H9 (cell line): ENCODE measurements around the gene CUL4A. TPM values are rescaled to one million over a fixed set of nuclear protein-coding genes. Genes with fewer than 3 reads are reported as not detected.
"Not testable (repeated sequence)": the region's sequence is repeated elsewhere in the genome, so short reads cannot be mapped to it uniquely, and the experiment has no call there.

Source experiments
- DNase-seq: peaks from one replicate; pipeline ENCODE4 v3.0.0-alpha.2; 2017
- H2AFZ ChIP-seq: one replicate; pipeline ENCODE4 v1.6.1; 2013; ENCODE audit warnings: mild to moderate bottlenecking, low read length, control low read depth, moderate library complexity
- H2AK5ac ChIP-seq: 2 replicates; pipeline ENCODE4 v1.6.1; 2013; ENCODE audit warnings: low read length, control low read depth, mixed read lengths; ENCODE audit not compliant: insufficient read length
- H2BK120ac ChIP-seq: one replicate; pipeline ENCODE4 v1.6.1; 2013; ENCODE audit warnings: low read depth, mild to moderate bottlenecking, low read length, control low read depth, inconsistent platforms; ENCODE audit not compliant: poor library complexity, severe bottlenecking
- H2BK12ac ChIP-seq: 2 replicates; pipeline ENCODE4 v1.6.1; 2013; ENCODE audit warnings: low read length, control low read depth, mixed read lengths, low read depth; ENCODE audit not compliant: insufficient read length
- H2BK15ac ChIP-seq: 2 replicates; pipeline ENCODE4 v1.6.1; 2013; ENCODE audit warnings: low read depth, low read length, control low read depth
- H2BK20ac ChIP-seq: one replicate; pipeline ENCODE4 v1.6.1; 2013; ENCODE audit warnings: low read depth, mild to moderate bottlenecking, low read length, control low read depth, inconsistent platforms; ENCODE audit not compliant: poor library complexity, severe bottlenecking
- H2BK5ac ChIP-seq: 2 replicates; pipeline ENCODE4 v1.6.1; 2013; ENCODE audit warnings: low read length, control low read depth, mixed read lengths; ENCODE audit not compliant: insufficient read length
- H3K14ac ChIP-seq: 2 replicates; pipeline ENCODE4 v1.6.1; 2013; ENCODE audit warnings: low read length, control low read depth; ENCODE audit not compliant: insufficient read depth
- H3K18ac ChIP-seq: 2 replicates; pipeline ENCODE4 v1.6.1; 2013; ENCODE audit warnings: low read depth, mild to moderate bottlenecking, mixed read lengths, low read length, control low read depth; ENCODE audit not compliant: insufficient read length
- H3K23ac ChIP-seq: 2 replicates; pipeline ENCODE4 v1.6.1; 2013; ENCODE audit warnings: low read length, control low read depth, mixed read lengths, low read depth; ENCODE audit not compliant: insufficient read length
- H3K23me2 ChIP-seq: 2 replicates; pipeline ENCODE4 v1.6.1; 2013; ENCODE audit warnings: low read depth, mild to moderate bottlenecking, mixed read lengths, low read length, control low read depth; ENCODE audit not compliant: insufficient read length, poor library complexity, severe bottlenecking
- H3K27ac ChIP-seq: 2 replicates; pipeline ENCODE4 v1.5.1; 2013; ENCODE audit warnings: low read length, control low read depth, mixed read lengths, low read depth; ENCODE audit not compliant: insufficient read length
- H3K27me3 ChIP-seq: 2 replicates; pipeline ENCODE4 v1.6.1; 2013; ENCODE audit warnings: low read length, control low read depth, inconsistent platforms; ENCODE audit not compliant: insufficient read depth
- H3K4ac ChIP-seq: 2 replicates; pipeline ENCODE4 v1.6.1; 2013; ENCODE audit warnings: low read depth, mild to moderate bottlenecking, control low read depth, inconsistent platforms, low read length, moderate library complexity
- H3K4me1 ChIP-seq: 2 replicates; pipeline ENCODE4 v1.6.1; 2013; ENCODE audit warnings: low read length, control low read depth, inconsistent platforms; ENCODE audit not compliant: insufficient read depth
- H3K4me2 ChIP-seq: 2 replicates; pipeline ENCODE4 v1.6.1; 2013; ENCODE audit warnings: low read length, control low read depth, mixed read lengths; ENCODE audit not compliant: insufficient read length, insufficient read depth
- H3K56ac ChIP-seq: 2 replicates; pipeline ENCODE4 v1.6.1; 2013; ENCODE audit warnings: low read depth, mild to moderate bottlenecking, mixed read lengths, low read length, control low read depth; ENCODE audit not compliant: insufficient read length
- H3K79me1 ChIP-seq: 2 replicates; pipeline ENCODE4 v1.6.1; 2013; ENCODE audit warnings: low read depth, mild to moderate bottlenecking, moderate library complexity, low read length, control low read depth, inconsistent platforms; ENCODE audit not compliant: insufficient read depth, poor library complexity, severe bottlenecking
- H3K79me2 ChIP-seq: 2 replicates; pipeline ENCODE4 v1.6.1; 2013; ENCODE audit warnings: low read length, control low read depth, inconsistent platforms; ENCODE audit not compliant: insufficient read depth
- H3K9ac ChIP-seq: 2 replicates; pipeline ENCODE4 v1.6.1; 2013; ENCODE audit warnings: low read length, control low read depth, mixed read lengths; ENCODE audit not compliant: insufficient read length; ENCODE audit errors: extremely low read depth
- H3K9me3 ChIP-seq: one replicate; pipeline ENCODE4 v1.6.1; 2013; ENCODE audit warnings: low read depth, low read length, inconsistent platforms; ENCODE audit not compliant: control insufficient read depth
- H3T11ph ChIP-seq: one replicate; pipeline ENCODE4 v1.6.1; 2013; ENCODE audit warnings: mild to moderate bottlenecking, low read length, control low read depth, inconsistent platforms
- H4K20me1 ChIP-seq: one replicate; pipeline ENCODE4 v1.6.1; 2013; ENCODE audit not compliant: control insufficient read depth, insufficient read length, insufficient read depth
- H4K5ac ChIP-seq: 2 replicates; pipeline ENCODE4 v1.6.1; 2013; ENCODE audit warnings: low read depth, mild to moderate bottlenecking, mixed read lengths, low read length, control low read depth; ENCODE audit not compliant: insufficient read length
- H4K8ac ChIP-seq: replicated peaks from 2 replicates; pipeline ENCODE4 v1.6.1; 2013; ENCODE audit warnings: low read length, control low read depth, mixed read lengths, low read depth; ENCODE audit not compliant: insufficient read length
- H4K91ac ChIP-seq: 2 replicates; pipeline ENCODE4 v1.6.1; 2013; ENCODE audit warnings: low read depth, mild to moderate bottlenecking, moderate library complexity, mixed read lengths, low read length, control low read depth; ENCODE audit not compliant: insufficient read length
- H3K27ac Mint-ChIP-seq, 3 experiments: 2 replicates in 2 of 3; 3 replicates in 1 of 3; pipeline ENCODE4 v1.8.0; 2020 to 2021; ENCODE audit warnings: mixed read lengths in 3 of 3, mild to moderate bottlenecking in 1 of 3, moderate library complexity in 1 of 3
- H3K27me3 Mint-ChIP-seq: 2 replicates; pipeline ENCODE4 v1.8.0; 2021; ENCODE audit warnings: low read depth, mild to moderate bottlenecking, moderate library complexity, mixed read lengths
- H3K36me3 Mint-ChIP-seq, 3 experiments: 2 replicates in 2 of 3; 3 replicates in 1 of 3; pipeline ENCODE4 v1.8.0; 2020 to 2021; ENCODE audit warnings: low read depth in 3 of 3, mixed read lengths in 3 of 3; ENCODE audit not compliant: insufficient read depth in 1 of 3
- H3K4me1 Mint-ChIP-seq, 2 experiments: 2 replicates each; pipeline ENCODE4 v1.8.0; 2020; ENCODE audit warnings: mixed read lengths in 2 of 2
- H3K4me3 Mint-ChIP-seq, 2 experiments: 2 replicates in 1 of 2; 3 replicates in 1 of 2; pipeline ENCODE4 v1.8.0; 2020 to 2021; ENCODE audit warnings: mild to moderate bottlenecking in 2 of 2, mixed read lengths in 2 of 2, moderate library complexity in 1 of 2
- H3K9me3 Mint-ChIP-seq, 2 experiments: 2 replicates in 1 of 2; 3 replicates in 1 of 2; pipeline ENCODE4 v1.8.0; 2020; ENCODE audit warnings: mild to moderate bottlenecking in 2 of 2, mixed read lengths in 2 of 2, moderate library complexity in 1 of 2
- CTCF ChIP-seq: fragments of 200-600 bp; sonication (generic); conservative IDR thresholded peaks from 3 replicates; pipeline ENCODE4 v1.8.0; 2021; ENCODE audit warnings: antibody characterized with exemption, mild to moderate bottlenecking
- WGBS: extraction: QIAGEN DNeasy Blood & Tissue Kit; methylation state at CpG from one replicate; pipeline ENCODE4 v1.1.7; 2013; ENCODE audit warnings: missing lambda C conversion rate, low lambda C conversion rate, mixed read lengths; ENCODE audit not compliant: insufficient read length; ENCODE audit errors: extremely low coverage; 5-methylcytosine and 5-hydroxymethylcytosine counted together
- total RNA-seq: library from RNA; stranded (reverse); gene quantifications from 2 replicates; pipeline ENCODE4 v1.2.1, GENCODE V29; 2021

Gene CUL4A
- total RNA-seq, 1 experiment from 2014 or later: 97.9 TPM

GRCh38 chr13:113239986-113240385 lies 30.6 kb downstream of the CUL4A start:
- no peaks in the 10 kb centered on the region for H3K79me2 ChIP-seq
- no peak overlapping the region for H4K91ac ChIP-seq
- H3K14ac ChIP-seq: no peak overlapping the region
- H3K9ac ChIP-seq: no peak overlapping the region
- H2BK20ac ChIP-seq: no peak overlapping the region
- no peak overlapping the region for H2BK15ac ChIP-seq
- H4K8ac ChIP-seq: no peak overlapping the region
- H3K18ac ChIP-seq: no peak overlapping the region
- H3K36me3 Mint-ChIP-seq: peaks cover 33 to 86% (median 66%) of the 10 kb centered on the region in 3 experiments; a peak in 6 of 7 replicates
- TF ChIP-seq CTCF: no peak
- H3K4me3 Mint-ChIP-seq: no peak overlapping the region
- H3K27ac ChIP-seq: no peak overlapping the region
- H3K79me1 ChIP-seq: no peaks in the 10 kb centered on the region
- no peak overlapping the region for H4K5ac ChIP-seq
- H3K9me3 ChIP-seq: no peaks in the 10 kb centered on the region
- H2AK5ac ChIP-seq: no peak overlapping the region
- no peak overlapping the region for H2BK12ac ChIP-seq
- H2BK5ac ChIP-seq: no peak overlapping the region
- H3K56ac ChIP-seq: no peak overlapping the region
- no peak overlapping the region for H3T11ph ChIP-seq
- H3K4me2 ChIP-seq: no peak overlapping the region
- no peaks in the 10 kb centered on the region for H3K23me2 ChIP-seq
- H3K4me1 ChIP-seq: peaks cover 3% of the 10 kb centered on the region; the same call in 1 of the 2 replicates
- whole genome bisulfite sequencing: no CpG with 5 or more reads among the region's 6 CpGs
- DNase-seq: no peak
- peaks cover 2% of the 10 kb centered on the region for H4K20me1 ChIP-seq
- no peaks in the 10 kb centered on the region for H3K9me3 Mint-ChIP-seq
- no peaks in the 10 kb centered on the region for H3K27me3 Mint-ChIP-seq
- no peak overlapping the region for H2BK120ac ChIP-seq
- no peaks in the 10 kb centered on the region for H3K27me3 ChIP-seq
- H3K4me1 Mint-ChIP-seq: peaks cover 17% of the 10 kb centered on the region in 2 experiments
- H2AFZ ChIP-seq: no peak overlapping the region
- no peak overlapping the region for H3K23ac ChIP-seq
- no peak overlapping the region for H3K27ac Mint-ChIP-seq
- H3K4ac ChIP-seq: no peak overlapping the region

- H3K36me3 Mint-ChIP-seq: peaks cover 45 to 89% (median 73%) of the 10 kb centered on the region in 3 experiments; a peak in 6 of 7 replicates
- H3K79me2 ChIP-seq, H3K27ac ChIP-seq, H3K4me3 Mint-ChIP-seq, H2BK120ac ChIP-seq, H4K20me1 ChIP-seq, H4K91ac ChIP-seq, H3K9ac ChIP-seq, H3K4me1 ChIP-seq, H3K4ac ChIP-seq, H3K27ac Mint-ChIP-seq, H3K14ac ChIP-seq, H3K9me3 Mint-ChIP-seq, H3K27me3 ChIP-seq, H3K79me1 ChIP-seq, H2BK5ac ChIP-seq, DNase-seq, H2BK20ac ChIP-seq, H3K56ac ChIP-seq, H3K27me3 Mint-ChIP-seq, H3K18ac ChIP-seq, H4K8ac ChIP-seq, H4K5ac ChIP-seq, H3K9me3 ChIP-seq, H3K4me2 ChIP-seq, H2BK15ac ChIP-seq, H2AFZ ChIP-seq, H3K23ac ChIP-seq, H2BK12ac ChIP-seq, H3T11ph ChIP-seq, H3K23me2 ChIP-seq, H2AK5ac ChIP-seq: not testable (repeated sequence)
- H3K4me1 Mint-ChIP-seq: peaks cover 18 to 19% of the 10 kb centered on the region in 2 experiments
- WGBS: no CpG with 5 or more reads among the region's 8 CpGs
Observed at GRCh38 chr13:113241623-113242022, 32.2 kb downstream of the CUL4A start.
